GM18508 (cell line): Measurements from ENCODE around the gene PDSS2.
"Not testable (repeated sequence)": the region's sequence is repeated elsewhere in the genome, so short reads cannot be mapped to it uniquely, and the experiment has no call there.

Source experiments
- ATAC-seq: cut with Tn5 transposase; IDR thresholded peaks from one replicate; pipeline ENCODE4 v1.9.1; 2021; ENCODE audit warnings: moderate number of reproducible peaks; ENCODE audit not compliant: insufficient read depth, unreplicated experiment

PDSS2 gene

GRCh38 chr6:107369493-107369892 is 89.9 kb downstream of the PDSS2 start:
- ATAC-seq: no peak

DNA sequence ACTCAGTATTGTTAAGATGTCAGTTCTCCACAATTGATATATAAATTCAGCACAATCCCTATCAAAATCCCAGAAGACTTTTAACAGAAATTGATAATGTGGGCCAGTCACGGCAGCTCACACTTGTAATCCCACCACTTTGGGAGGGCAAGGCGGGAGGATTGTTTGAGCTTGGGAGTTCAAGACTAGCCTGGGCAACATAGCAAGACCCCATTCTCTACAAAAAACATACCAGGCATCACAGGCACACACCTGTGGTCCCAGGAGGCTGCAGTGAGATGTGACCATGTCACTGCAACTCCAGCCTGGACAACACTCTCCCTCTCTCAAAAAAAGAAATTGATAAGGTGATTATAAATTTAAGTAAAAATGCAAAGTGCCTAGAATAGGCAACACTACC is 90.9 kb downstream of the PDSS2 start:
- no peak for ATAC-seq

- not testable (repeated sequence) for ATAC-seq
Measured at GRCh38 chr6:107364173-107364572, 95.2 kb downstream of the PDSS2 start.

- no peak for ATAC-seq
Measured at GRCh38 chr6:107361753-107362604, 97.4 kb downstream of the PDSS2 start.

DNA sequence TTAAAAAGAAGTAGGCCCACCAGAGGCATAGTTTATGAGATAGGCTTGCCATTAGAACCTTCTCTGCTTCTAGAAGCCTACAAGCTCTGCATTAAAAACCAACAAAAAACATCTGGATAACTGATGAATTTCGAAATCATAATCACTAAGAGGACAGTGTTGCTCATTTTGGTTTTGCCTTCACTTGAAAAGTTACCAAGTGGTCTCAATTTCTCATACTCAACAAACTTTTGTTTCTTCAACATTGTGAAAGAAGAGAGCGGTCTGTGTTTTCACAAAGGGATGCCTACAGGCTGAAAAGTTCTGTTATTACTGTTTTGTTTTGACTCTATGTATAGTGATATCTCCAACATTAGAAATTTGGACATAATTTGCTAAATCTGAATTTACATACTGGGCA is 98.9 kb downstream of the PDSS2 start:
- no peak for ATAC-seq

- no peak for ATAC-seq
Measured at GRCh38 chr6:107357842-107358241, 101.5 kb downstream of the PDSS2 start.

DNA sequence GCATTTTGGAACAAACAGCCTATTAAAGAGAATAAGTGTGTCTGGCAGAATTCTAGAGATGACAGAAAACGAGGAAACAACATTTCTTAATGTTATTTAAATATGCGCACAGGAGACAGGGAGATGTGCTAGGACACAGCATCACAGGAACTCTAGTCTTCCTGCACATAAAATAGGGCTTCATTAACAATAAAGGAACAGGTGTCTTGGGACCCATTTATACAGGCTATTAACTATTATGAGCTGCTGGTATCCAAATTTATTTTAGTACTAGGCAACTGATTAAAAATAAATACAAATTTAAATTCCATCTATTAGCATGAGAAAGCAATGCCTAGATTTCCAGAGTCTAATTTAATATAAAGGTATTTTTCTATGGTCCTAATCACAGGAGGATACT is 102.3 kb downstream of the PDSS2 start:
- ATAC-seq: no peak

- ATAC-seq: no peak
Measured at GRCh38 chr6:107355659-107356058, 103.7 kb downstream of the PDSS2 start.

DNA sequence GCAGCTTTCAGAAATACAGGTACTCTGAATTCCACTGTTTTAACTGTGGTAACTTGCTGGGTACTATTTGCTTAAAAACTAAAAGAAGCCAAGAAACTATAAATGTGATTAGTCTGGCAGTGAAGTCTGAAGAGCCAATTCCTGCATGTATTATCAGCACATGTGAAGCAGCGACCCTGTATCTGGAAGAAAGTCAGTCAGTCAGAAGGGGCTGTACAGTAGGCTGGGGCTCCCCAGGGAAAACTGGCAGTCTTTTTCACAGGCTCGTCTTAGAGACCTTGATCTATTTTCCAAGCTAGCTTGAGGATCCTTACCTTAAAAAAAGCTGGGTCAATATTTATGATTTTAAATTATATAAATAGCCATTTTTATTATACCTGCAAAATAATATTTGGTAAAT is 104.9 kb downstream of the PDSS2 start:
- no peak for ATAC-seq

GRCh38 chr6:107353773-107354382 is 105.5 kb downstream of the PDSS2 start:
- no peak for ATAC-seq

DNA sequence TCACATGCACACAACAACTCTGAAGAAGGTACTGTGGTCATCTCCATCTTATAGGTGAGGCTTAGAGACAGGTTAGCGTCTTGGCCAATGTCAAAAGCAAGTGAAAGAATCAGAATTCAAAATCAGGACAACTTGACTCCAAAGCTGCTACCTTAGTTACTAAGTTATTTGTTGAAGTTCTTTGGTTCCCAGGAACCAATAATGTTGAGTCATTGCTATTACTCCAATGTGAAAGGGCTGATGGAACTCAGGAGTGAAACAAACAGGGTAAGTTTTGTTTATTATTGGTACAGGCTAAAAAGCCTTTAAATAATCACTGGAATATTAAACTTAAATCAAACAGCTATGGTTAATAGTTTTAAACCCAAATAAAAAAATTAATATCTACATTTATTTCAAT is 111.1 kb downstream of the PDSS2 start:
- ATAC-seq: no peak

DNA sequence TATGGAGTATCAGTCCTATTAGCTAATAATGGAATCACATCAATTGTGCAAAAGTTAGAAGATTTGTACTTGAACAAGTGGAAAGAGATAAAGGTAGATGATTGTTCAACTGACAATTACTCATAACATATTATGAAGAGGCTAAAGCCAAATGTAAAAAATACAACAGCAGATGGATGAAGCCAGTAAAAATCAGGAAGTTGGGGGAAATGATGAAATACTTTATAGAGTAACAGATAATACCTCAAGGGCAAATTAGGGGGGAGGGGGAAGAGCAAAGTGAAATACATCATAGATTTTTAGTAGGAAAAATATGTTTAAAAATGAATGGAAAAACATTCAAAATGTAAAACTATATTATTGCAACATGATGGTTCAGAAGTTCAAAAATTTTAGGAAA is 114.0 kb downstream of the PDSS2 start:
- no peak for ATAC-seq

GRCh38 chr6:107344981-107345380 is 114.4 kb downstream of the PDSS2 start:
- ATAC-seq: no peak

- ATAC-seq: no peak
Measured at GRCh38 chr6:107344383-107344782, 115.0 kb downstream of the PDSS2 start.

GRCh38 chr6:107342144-107342543 is 117.2 kb downstream of the PDSS2 start:
- no peak for ATAC-seq

DNA sequence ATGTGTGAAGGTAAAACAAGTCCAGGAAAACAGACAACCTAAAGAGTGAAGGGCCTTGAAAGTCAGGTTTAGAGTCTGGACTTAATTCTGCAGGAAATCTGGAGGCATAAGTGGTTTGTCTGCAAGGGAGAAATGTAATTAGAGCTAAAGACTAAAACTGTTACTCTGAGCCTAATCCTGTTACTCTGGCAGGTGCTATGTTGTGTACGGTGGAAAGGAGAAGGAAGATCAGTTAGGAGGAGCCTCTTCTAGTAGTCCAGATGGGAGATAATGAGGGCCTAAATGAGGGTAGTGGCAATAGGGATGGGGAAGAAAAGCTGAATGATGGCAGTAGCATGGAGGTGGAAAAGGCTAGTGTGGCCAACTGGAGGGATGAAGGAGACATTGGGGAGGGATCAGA is 118.5 kb downstream of the PDSS2 start:
- no peak for ATAC-seq

- no peak for ATAC-seq
Measured at GRCh38 chr6:107337191-107337741, 122.1 kb downstream of the PDSS2 start.

DNA sequence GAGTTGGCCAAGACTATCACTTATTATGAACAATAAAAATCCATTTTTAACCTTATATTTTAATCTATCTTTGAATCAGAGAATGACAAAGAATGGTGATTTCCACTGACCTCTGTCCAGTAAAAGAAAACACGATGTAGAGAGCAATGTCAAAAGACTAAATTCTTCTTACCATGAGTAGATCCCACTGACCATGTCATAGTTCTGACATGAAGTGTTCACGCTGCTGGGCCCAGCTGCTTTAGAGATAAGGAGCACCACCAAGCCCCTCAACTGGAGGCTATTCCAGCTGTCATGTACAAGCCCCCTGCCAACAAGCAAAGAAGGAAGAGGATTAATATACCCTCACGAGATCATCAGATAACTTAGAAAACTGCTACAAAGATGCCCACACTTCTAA is 125.3 kb downstream of the PDSS2 start:
- no peak for ATAC-seq

DNA sequence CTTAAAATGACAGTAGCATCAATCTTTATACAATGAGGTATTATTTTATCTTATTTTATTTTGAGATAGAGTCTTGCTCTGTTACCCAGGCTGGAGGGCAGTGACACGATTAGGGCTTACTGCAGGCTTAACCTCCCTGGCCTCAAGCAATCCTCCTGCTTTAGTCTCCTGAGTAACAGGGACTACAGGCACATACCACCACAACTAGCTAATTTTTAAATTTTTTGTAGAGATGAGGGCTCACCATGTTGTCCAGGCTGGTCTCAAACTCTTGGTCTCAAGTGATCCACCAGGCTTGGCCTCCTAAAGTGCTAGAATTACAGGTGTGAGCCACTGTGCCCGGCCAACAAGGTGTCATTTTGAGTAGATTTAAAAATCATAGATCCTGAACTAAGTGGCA is 125.9 kb downstream of the PDSS2 start:
- no peak for ATAC-seq

DNA sequence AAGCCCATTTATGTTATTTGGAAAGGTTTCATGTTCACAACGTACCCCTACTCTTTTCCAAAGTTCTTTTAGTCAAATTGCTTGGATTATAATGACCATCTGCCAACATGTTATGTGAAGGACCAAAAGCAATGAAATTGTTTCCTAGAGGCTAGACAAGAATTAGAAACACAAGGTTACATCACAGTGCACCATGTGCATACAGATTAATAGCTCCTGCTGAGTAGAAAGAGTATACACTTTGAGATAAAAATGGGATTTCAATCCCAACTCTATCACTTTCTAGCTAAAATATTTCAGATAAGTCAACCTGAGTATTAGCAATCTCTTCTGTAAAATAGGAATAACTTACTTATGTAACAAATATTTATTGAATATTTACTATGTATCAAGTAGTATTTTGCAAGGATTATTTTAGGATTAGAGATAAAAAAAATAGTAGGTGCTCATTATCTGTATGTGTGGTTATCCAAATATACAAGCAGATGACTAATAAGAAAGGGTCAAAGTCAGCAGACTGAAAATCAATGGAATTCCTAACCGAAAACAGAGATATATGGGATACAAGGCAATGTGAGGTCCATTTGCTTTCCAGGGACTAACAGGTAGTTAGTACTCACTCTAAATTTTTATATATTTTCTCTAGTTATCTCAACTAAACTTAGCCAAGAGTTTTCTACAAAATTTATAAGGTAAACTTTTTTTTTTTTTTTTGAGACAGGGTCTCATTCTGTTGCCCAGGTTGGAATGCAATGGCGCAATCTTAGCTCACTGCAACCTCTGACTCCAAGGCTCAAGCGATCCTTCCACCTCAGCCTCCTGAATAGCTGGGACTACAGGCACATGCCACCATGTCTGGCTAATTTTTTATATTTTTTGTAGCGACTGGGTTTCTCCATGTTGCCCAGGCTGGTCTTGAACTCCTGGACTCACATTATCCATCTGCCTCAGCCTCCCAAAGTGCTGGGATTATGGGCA is 127.7 kb downstream of the PDSS2 start:
- no peak for ATAC-seq

DNA sequence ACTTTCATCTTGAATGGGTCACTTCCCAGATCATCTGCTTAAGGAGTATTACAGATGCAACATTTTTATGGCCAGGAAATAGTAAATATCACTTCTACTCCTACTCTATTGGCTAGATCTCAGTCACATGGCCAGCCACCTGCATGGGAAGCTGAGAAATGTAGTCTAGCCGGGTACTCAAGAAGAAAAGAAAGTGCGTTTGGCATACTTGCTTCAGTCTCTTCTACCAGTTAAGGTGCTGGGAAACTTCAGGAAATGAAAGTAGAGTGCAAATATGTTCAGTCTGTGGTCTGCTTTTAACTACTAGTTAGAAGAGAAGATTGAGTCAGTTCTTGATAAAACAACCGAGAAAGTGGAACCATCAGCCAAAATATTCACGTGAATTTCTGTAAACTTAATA is 129.2 kb downstream of the PDSS2 start:
- peak; percentile 95 for ATAC-seq
